Measurements from ENCODE around the gene VSIG1. TPM values are rescaled to one million over a fixed set of nuclear protein-coding genes. Genes with fewer than 3 reads are reported as not detected.
A peak's percentile ranks its signal among the peaks of the same experiment; 100 is the strongest.

VSIG1 gene
- total RNA-seq (0.09 TPM), polyA plus RNA-seq (ENCODE audit: insufficient read depth in 1 of 8, insufficient read length in 8 of 8, low replicate concordance in 1 of 8) (under 1 TPM in 7 of 8 donors, not detected in 1; 0.05 to 0.78 (median 0.11) TPM)
- long read RNA-seq, donor 1: 0 reads
- long read RNA-seq, donor 2: 0 reads
- long read RNA-seq, donor 3: 0 reads
- long read RNA-seq, donor 4: 0 reads
- long read RNA-seq, donor 5: 0 reads
- long read RNA-seq, donor 6: 0 reads
- long read RNA-seq, donor 7: 0 reads
- long read RNA-seq, donor 8: 0 reads
- long read RNA-seq, donor 9: 0 reads
- long read RNA-seq, donor 10: 0 reads
- long read RNA-seq, donor 11: 0 reads

DNA sequence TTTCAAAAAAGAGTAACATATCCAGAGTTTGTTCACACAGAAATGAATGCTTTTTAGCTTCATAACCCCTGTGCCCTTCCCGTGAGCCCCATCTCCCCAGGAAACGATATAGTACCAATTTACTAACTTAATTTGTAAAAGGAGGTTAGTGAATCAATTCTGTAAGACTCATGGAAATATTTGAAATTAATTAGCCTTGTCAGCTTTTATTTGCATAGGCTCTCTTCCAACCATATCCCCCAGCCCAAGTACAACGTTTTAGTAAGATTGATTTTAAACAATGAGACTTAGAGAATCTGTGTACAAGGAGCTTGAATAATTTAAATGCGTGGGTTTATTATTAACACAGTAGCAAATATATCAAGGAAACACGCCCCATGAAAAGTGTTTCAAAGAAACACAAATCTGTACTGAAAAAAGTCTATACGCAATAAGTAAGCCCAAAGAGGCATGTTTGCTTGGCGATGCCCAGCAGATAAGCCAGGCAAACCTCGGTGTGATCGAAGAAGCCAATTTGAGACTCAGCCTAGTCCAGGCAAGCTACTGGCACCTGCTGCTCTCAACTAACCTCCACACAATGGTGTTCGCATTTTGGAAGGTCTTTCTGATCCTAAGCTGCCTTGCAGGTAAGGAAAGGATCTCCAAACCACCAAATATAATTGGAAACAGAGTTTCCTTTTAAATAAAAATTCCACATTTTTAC, at the start of gene VSIG1:
Gene VSIG1, plus strand, starts transcription at position 512 of the 703 bp plus-strand sequence. Its CDS starts 66 bp downstream, at position 578.
- Histone ChIP-seq H3K27me3 (ENCODE audit: control insufficient read depth, insufficient read depth, low read length) (peaks cover 8% of the 10 kb centered on the region), H3K9me3 (replicated peaks; ENCODE audit: control insufficient read depth, low read depth, low read length) (no peaks in the 10 kb centered on the region), H3K27ac (ENCODE audit: low read length) (no peak within 1 kb of the TSS), H3K4me3 (ENCODE audit: low read length) (no peak within 1 kb of the TSS), H3K36me3 (ENCODE audit: control insufficient read depth, insufficient read depth, low read length) (no peaks in the 10 kb centered on the region), H3K4me1 (ENCODE audit: control insufficient read depth, insufficient read depth, low read length) (no peaks in the 10 kb centered on the region)
- 86% methylated on average over 5 of the region's 10 CpGs for WGBS (ENCODE audit: insufficient coverage)
- DNase-seq: no peak

- no peaks in the 10 kb centered on the region for H3K4me1 ChIP-seq (ENCODE audit: control insufficient read depth, insufficient read depth, low read length)
- no peaks in the 10 kb centered on the region for H3K36me3 ChIP-seq (ENCODE audit: control insufficient read depth, insufficient read depth, low read length)
- H3K9me3 ChIP-seq (replicated peaks; ENCODE audit: control insufficient read depth, low read depth, low read length): no peaks in the 10 kb centered on the region
- H3K4me3 ChIP-seq (ENCODE audit: low read length): no peak overlapping the region
- peaks cover 14% of the 10 kb centered on the region for H3K27me3 ChIP-seq (ENCODE audit: control insufficient read depth, insufficient read depth, low read length)
- no peak overlapping the region for H3K27ac ChIP-seq (ENCODE audit: low read length)
- no peak for DNase-seq
- 50% methylated on average over 1 of the region's 6 CpGs for WGBS (ENCODE audit: insufficient coverage)
Observed at GRCh38 chrX:107996124-107996523, 48.7 kb upstream of the VSIG1 start.

- peaks cover 19% of the 10 kb centered on the region for H3K27me3 ChIP-seq (ENCODE audit: control insufficient read depth, insufficient read depth, low read length)
- H3K9me3 ChIP-seq (replicated peaks; ENCODE audit: control insufficient read depth, low read depth, low read length): no peaks in the 10 kb centered on the region
- no peaks in the 10 kb centered on the region for H3K4me1 ChIP-seq (ENCODE audit: control insufficient read depth, insufficient read depth, low read length)
- H3K36me3 ChIP-seq (ENCODE audit: control insufficient read depth, insufficient read depth, low read length): no peaks in the 10 kb centered on the region
- H3K27ac ChIP-seq (ENCODE audit: low read length): no peak overlapping the region
- no peak overlapping the region for H3K4me3 ChIP-seq (ENCODE audit: low read length)
- no peak for DNase-seq
- no CpG with 5 or more reads among the region's 2 CpGs for WGBS (ENCODE audit: insufficient coverage)
Observed at GRCh38 chrX:108000751-108001150, 44.1 kb upstream of the VSIG1 start.

DNA sequence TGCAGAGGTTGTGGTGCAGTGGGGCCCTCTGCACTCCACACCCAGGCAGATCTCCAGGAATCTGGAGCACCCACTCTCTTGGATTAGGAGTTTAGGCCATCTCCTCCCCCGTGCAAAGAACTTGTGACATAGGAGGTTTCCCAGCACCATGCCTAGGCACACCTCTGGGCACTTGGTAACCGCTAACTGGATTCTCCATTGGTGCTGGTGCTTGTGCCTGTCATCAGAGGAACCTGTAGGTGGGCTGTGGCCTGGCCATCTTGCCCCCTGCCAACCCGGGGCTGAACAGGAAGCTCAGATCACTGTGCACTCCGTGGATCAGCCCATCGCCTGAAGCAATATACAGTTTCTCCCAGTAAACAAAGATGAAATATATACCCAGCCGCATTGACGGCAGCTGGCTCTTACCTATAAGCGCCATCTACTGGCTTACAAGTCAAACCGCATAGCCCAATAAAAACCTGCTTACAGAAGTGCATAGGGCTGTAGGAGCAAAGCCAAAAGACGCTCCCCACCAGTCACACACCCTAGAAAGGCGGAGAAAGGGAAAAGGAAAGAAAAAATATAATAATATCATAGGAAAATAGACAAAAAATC, 43.5 kb upstream of the VSIG1 start:
- Histone ChIP-seq H3K9me3 (replicated peaks; ENCODE audit: control insufficient read depth, low read depth, low read length) (no peaks in the 10 kb centered on the region), H3K27me3 (ENCODE audit: control insufficient read depth, insufficient read depth, low read length) (peaks cover 19% of the 10 kb centered on the region), H3K36me3 (ENCODE audit: control insufficient read depth, insufficient read depth, low read length) (no peaks in the 10 kb centered on the region), H3K4me1 (ENCODE audit: control insufficient read depth, insufficient read depth, low read length) (no peaks in the 10 kb centered on the region), H3K4me3 (ENCODE audit: low read length) (no peak overlapping the region), H3K27ac (ENCODE audit: low read length) (no peak overlapping the region)
- WGBS (ENCODE audit: insufficient coverage): 38% methylated on average over 5 of the region's 11 CpGs
- peak; percentile 7 for DNase-seq

DNA sequence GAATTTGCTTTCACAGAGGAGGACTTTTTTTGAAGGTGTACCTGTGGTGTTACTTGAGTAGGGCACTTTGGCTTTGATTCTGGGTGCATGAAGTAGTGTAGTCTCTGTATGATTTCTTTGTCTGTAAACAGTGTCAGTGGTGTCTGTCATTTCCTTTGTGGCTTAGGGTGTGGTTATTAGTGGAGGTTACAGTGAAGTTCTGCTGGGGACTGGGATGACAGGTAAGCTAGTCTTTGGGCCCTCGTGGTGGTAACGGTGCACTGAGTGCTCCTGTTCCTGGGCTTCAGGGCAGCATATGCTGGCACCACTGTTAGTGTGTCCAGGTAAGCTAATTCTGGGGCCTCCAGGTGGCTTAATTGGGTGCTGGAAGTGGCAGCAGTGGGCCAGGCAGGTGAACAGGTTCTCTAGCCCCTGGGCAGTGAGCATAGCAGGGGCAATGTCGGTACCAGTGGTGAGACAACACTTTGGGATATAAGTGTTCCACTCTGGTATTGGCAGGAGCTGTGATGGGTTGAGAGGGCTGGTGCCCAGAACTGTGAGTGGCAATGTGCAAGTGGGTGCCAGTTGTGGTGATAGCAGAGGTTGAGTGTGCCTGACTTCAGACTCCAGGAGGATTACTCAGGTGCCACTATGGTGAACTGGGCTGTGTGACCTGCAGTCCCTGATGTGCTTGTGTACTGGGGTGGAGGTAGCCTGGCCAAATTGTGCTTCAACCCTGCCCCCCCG, 26.0 kb upstream of the VSIG1 start:
- DNase-seq: no peak
- H3K36me3 ChIP-seq (ENCODE audit: control insufficient read depth, insufficient read depth, low read length): no peaks in the 10 kb centered on the region
- no peak overlapping the region for H3K4me3 ChIP-seq (ENCODE audit: low read length)
- no peaks in the 10 kb centered on the region for H3K4me1 ChIP-seq (ENCODE audit: control insufficient read depth, insufficient read depth, low read length)
- 71% methylated on average over 4 of the region's 4 CpGs for whole genome bisulfite sequencing (ENCODE audit: insufficient coverage)
- H3K9me3 ChIP-seq (replicated peaks; ENCODE audit: control insufficient read depth, low read depth, low read length): no peaks in the 10 kb centered on the region
- H3K27me3 ChIP-seq (ENCODE audit: control insufficient read depth, insufficient read depth, low read length): peaks cover 18% of the 10 kb centered on the region
- no peak overlapping the region for H3K27ac ChIP-seq (ENCODE audit: low read length)

- Histone ChIP-seq H3K4me3 (ENCODE audit: low read length) (no peak overlapping the region), H3K9me3 (replicated peaks; ENCODE audit: control insufficient read depth, low read depth, low read length) (no peaks in the 10 kb centered on the region), H3K4me1 (ENCODE audit: control insufficient read depth, insufficient read depth, low read length) (no peaks in the 10 kb centered on the region), H3K36me3 (ENCODE audit: control insufficient read depth, insufficient read depth, low read length) (no peaks in the 10 kb centered on the region), H3K27ac (ENCODE audit: low read length) (no peak overlapping the region), H3K27me3 (ENCODE audit: control insufficient read depth, insufficient read depth, low read length) (peaks cover 18% of the 10 kb centered on the region)
- no peak for DNase-seq
- 53% methylated on average over 2 of the region's 3 CpGs for WGBS (ENCODE audit: insufficient coverage)
Observed at GRCh38 chrX:108019382-108019875, 25.4 kb upstream of the VSIG1 start.

DNA sequence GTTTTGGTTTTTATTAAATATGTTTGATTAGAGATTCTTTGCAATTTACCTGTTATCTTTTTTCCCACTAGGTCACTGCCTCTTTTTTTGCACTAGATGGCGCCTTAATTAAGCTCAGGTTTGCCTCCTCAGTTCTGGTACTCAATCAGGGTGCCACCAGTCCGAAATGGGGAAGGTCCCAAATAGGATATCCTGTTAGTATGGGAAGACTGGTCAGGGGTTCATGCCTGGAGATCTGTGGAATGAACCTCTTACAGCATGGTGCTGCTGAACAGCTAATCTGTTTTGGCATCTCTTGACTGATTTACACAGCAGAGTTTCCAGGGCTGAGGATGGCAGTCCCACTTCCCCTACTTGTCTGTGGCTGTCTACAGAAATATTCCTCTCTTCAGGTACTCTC, 24.2 kb upstream of the VSIG1 start:
- H3K36me3 ChIP-seq (ENCODE audit: control insufficient read depth, insufficient read depth, low read length): no peaks in the 10 kb centered on the region
- no peaks in the 10 kb centered on the region for H3K4me1 ChIP-seq (ENCODE audit: control insufficient read depth, insufficient read depth, low read length)
- H3K9me3 ChIP-seq (replicated peaks; ENCODE audit: control insufficient read depth, low read depth, low read length): no peaks in the 10 kb centered on the region
- DNase-seq: no peak
- no peak overlapping the region for H3K27ac ChIP-seq (ENCODE audit: low read length)
- no peak overlapping the region for H3K4me3 ChIP-seq (ENCODE audit: low read length)
- H3K27me3 ChIP-seq (ENCODE audit: control insufficient read depth, insufficient read depth, low read length): peaks cover 18% of the 10 kb centered on the region
- 33% methylated on average over 1 of the region's 2 CpGs for WGBS (ENCODE audit: insufficient coverage)

DNA sequence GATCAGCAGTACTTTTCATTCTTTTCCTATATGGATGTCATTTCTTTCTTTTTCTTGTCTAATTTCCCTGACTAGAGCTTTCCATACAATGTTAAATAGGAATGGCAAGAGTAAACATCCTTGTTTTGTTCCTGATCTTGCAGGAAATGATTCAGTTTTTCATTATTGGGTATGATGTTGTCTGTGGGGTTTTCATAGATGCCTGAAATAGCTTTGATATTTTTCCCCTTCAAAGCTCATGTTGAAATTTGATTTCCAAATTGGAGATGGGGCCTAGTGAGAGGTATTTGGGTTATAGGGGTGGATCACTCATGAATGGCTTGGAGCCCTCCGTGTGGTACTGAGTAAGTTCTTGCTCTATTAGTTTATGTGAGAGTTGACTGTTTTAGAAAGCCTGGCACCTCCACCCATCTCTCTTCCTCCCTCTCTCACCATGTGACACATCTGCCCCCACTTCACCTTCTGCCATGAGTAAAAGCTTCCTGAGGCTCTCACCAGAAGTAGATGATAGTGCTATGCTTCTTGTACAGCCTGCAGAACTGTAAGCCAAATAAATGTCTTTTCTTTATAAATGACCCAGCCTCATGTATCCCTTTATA, 22.3 kb upstream of the VSIG1 start:
- H3K36me3 ChIP-seq (ENCODE audit: control insufficient read depth, insufficient read depth, low read length): no peaks in the 10 kb centered on the region
- peaks cover 18% of the 10 kb centered on the region for H3K27me3 ChIP-seq (ENCODE audit: control insufficient read depth, insufficient read depth, low read length)
- H3K4me1 ChIP-seq (ENCODE audit: control insufficient read depth, insufficient read depth, low read length): no peaks in the 10 kb centered on the region
- no peak overlapping the region for H3K27ac ChIP-seq (ENCODE audit: low read length)
- no peak overlapping the region for H3K4me3 ChIP-seq (ENCODE audit: low read length)
- no peak for DNase-seq
- no CpG with 5 or more reads among the region's 1 CpG for WGBS (ENCODE audit: insufficient coverage)
- H3K9me3 ChIP-seq (replicated peaks; ENCODE audit: control insufficient read depth, low read depth, low read length): no peaks in the 10 kb centered on the region

DNA sequence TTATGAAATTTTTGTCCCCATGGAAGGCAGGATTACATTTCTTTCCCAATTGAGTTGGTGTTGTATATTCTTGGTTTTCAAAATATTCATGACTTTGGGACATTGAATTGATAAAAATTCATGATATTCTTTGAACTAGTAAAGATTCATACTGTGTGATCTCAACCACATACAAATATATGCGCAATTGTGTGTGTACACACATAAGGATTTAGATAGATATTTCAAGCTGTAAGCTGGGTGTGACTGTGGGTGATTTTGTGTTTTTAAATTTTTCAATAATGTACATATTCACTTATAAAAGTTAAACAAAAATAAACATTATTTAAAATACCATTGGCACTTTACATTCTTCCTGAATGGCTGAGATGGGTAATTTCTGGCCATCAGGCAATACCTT, 19.5 kb upstream of the VSIG1 start:
- Histone ChIP-seq H3K9me3 (replicated peaks; ENCODE audit: control insufficient read depth, low read depth, low read length) (no peaks in the 10 kb centered on the region), H3K4me3 (ENCODE audit: low read length) (no peak overlapping the region), H3K36me3 (ENCODE audit: control insufficient read depth, insufficient read depth, low read length) (no peaks in the 10 kb centered on the region), H3K27me3 (ENCODE audit: control insufficient read depth, insufficient read depth, low read length) (peaks cover 8% of the 10 kb centered on the region), H3K4me1 (ENCODE audit: control insufficient read depth, insufficient read depth, low read length) (no peaks in the 10 kb centered on the region), H3K27ac (ENCODE audit: low read length) (no peak overlapping the region)
- no CpG with 5 or more reads among the region's 1 CpG for WGBS (ENCODE audit: insufficient coverage)
- DNase-seq: no peak

Measured in muscle of leg (tissue), 16 donors.